NCI-H2081 treated with DMSO at 0.1 percent for 48 hours (cell line): Measurements from ENCODE around the gene SYNE2.
"Not testable (repeated sequence)": the region's sequence is repeated elsewhere in the genome, so short reads cannot be mapped to it uniquely, and the experiment has no call there.

Experiments used
- DNase-seq: peaks from one replicate; lab custom pipeline; 2025; lab: John Stamatoyannopoulos, UW

SYNE2 gene

DNA sequence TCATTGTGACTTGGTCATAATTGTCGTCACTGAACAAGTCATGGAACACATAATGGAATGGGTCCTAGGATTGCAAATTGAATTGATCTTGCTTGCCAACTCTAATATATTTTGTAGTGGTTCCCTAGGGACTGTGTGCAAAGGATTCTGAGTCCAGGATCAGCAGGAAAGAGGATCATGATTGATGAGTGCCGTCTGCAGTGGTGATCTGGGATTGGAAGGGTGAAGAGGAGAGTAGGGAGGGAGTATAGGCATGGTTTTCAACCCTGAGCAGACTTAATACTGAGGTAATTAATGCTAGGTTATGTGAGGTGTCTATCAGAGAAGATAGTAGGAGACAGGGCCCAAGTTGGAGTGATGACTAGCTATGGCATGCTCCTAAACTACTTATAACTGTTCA, 272.5 kb downstream of the SYNE2 start:
- no peak for DNase-seq

DNA sequence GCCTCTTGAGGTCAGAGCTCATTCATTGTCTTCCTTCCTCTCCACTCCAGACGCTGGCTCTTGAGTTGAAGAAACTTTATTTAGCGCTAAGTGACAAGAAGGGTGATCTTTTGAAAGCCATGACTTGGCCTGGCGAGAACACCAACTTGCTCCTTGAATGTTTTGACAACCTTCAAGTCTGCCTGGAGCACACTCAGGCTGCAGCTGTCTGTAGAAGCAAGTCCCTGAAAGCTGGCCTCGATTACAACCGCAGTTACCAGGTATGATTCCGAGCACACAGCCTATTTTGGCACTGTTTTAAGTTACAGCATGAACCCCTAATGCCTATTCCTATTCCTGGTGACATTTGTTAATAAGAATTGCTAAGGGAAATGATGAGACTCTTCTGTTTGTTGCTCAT, 273.7 kb downstream of the SYNE2 start:
- DNase-seq: no peak

- no peak for DNase-seq
Observed at GRCh38 chr14:64137657-64138290, 285.0 kb downstream of the SYNE2 start.

DNA sequence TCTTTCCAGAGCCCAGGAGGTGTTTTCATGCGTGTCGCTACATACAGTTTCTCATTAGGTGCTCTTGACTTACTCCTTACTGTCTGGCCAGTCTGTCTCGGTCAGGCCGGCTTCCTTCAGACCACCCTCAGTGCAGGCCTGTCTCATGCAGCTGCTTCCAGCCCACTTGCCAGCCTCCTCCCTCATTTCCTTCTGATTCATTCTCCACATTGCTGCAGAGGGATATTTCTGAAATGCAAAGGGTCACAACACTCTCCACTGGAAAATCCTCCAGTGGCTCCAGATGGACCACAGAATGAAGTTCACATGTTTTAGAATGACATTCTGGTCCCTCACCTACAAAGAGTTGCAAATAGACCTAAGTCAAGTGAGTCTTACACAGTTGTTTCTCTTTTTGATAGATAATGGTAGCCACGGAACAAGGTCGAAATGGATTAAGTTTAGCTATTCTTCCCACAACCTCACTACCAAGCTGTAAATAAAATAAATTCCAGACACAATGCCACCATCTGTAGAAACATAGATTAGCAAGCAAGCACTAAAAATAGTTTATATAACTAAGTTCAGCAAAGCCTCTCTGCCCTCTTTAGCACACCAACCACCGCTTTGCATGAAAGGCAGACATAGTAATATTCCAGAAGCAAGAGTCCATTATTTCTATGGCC, 294.5 kb downstream of the SYNE2 start:
- no peak for DNase-seq

DNA sequence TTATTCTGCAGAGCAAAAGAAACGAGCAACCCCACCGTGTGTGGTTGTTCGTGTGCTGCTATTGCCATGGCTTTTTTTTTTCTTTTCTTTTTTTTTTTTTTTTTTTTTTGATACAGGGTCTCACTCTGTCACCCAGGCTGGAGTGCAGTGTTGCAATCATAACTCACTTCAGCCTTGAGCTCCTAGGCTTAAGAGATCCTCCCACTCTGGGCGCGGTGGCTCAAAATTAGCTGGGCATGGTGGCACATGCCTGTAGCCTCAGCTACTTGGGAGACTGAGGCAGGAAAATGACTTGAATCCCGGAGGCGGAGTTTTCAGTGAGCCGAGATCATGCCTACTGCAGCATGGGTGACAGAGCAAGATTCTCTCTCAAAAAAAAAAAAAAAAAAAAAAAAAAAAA, 297.1 kb downstream of the SYNE2 start:
- no peak for DNase-seq

DNA sequence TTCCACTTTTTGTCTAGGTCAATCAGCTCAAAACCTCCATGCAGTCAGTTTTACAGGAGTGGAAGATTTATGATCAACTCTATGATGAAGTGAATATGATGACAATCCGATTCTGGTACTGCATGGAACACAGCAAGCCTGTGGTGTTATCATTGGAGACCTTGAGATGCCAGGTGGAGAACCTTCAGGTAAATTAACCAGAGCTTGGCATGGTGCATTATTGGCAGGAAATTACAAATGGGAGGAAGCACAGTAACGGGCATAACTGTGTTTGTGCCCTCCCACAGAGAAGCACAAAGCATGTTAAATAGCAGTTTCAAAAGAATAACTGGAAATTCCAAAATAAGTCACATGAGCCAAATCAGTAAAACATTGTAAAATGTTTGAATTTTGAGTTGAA, 305.8 kb downstream of the SYNE2 start:
- DNase-seq: no peak

DNA sequence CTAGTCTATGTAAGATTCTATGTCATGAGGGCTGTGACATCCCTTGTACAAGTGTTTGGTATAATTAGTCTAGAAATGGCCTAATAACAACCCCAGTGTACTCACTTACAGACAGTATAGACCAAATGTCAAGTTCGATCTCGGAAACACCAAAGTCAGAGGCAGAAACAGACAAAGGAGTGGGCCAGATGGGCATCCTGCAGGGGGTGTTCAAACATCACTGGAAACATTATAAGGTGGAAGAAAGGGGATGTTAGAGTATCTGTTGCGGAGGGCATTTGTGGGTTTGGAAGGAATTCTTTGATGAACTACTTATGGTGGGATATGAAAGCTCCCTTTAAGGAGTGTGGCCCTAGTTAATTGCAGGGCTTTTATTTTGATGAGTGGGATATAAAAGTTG, 306.8 kb downstream of the SYNE2 start:
- no peak for DNase-seq

DNA sequence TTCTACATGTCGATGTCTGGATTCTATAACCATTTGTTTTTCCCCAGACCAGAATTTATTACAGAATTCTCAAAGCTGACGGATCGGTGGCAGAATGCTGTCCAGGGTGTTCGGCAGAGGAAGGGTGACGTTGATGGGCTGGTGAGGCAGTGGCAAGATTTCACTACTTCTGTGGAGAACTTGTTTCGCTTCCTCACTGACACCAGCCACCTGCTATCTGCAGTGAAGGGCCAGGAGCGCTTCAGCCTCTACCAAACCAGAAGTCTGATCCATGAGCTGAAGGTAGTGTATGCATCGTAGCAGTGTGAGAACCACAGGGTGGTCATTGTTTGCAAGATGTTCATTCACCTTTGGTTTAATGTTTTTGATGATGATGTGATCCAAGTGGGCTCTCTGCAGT, 317.4 kb downstream of the SYNE2 start:
- no peak for DNase-seq

DNA sequence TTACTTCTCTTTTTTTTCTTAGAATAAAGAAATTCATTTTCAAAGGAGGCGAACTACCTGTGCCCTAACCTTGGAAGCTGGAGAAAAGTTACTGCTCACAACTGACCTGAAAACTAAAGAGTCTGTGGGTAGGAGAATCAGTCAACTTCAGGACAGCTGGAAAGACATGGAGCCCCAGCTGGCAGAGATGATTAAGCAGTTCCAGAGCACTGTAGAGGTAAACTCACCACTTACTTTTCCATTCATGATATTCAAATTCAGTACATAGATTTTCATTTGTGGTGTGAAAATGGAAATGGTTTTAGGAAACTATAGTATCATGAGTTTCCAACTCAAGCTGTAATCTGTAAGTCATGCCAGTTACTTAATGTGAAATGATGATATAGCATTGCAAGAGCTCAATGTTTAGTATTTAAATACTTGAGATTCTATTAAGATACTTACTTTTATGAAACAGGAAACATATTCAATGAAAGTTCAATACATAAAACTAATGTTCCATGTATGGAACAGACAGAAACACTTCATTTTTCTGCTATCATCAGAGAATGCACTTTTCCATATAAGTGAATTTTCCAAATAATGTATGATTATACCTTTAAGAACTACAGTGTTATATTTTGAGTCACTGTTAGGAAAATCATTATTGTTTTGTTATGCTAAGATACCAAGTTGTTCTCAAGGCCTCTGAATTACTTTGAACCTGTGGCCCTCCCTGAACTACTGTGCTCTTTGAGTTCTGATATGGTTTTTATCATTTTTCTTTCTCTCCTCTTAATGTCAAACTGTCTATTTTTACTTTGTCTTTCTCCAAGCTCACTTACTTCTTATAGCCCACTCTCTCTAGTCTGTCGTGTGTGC, 322.3 kb downstream of the SYNE2 start:
- no peak for DNase-seq

DNA sequence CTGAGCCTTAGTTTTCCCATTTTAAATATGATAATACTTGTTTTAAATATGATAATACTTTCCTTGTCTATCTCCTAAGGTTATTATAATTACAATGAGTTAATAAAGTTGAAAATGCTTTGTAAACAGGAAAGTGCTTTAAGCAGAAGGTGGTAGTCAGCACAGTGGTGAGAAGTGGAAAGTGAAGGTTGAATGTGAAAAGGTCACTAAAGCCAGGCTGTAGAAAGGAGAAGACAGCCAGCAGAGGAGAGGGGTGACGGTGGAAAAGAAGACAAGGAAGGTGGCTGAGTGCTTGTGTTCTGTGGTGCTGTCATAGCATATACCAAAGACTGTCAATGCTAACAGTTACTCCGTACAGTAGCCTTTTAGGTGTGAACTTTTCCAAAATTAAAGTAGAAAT, 323.5 kb downstream of the SYNE2 start:
- DNase-seq: no peak

DNA sequence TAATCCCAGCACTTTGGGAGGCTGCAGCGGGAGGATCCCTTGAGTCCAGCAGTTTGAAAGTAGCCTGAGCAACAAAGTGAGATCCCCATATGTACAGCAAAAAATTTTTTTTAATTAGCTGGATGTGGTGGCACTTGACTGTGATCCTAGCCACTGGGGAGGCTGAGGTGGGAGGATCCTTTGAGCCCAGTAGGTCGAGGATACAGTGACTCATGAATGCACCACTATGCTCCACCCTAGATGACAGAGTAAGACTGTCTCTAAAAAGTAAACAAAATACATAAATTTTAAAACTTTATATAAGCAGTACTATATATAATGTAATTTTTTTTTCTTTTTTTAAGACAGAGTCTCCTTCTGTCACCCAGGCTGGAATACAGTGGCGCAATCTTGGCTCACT, 326.0 kb downstream of the SYNE2 start:
- no peak for DNase-seq

GRCh38 chr14:64182908-64183307, 330.1 kb downstream of the SYNE2 start:
- DNase-seq: not testable (repeated sequence)

DNA sequence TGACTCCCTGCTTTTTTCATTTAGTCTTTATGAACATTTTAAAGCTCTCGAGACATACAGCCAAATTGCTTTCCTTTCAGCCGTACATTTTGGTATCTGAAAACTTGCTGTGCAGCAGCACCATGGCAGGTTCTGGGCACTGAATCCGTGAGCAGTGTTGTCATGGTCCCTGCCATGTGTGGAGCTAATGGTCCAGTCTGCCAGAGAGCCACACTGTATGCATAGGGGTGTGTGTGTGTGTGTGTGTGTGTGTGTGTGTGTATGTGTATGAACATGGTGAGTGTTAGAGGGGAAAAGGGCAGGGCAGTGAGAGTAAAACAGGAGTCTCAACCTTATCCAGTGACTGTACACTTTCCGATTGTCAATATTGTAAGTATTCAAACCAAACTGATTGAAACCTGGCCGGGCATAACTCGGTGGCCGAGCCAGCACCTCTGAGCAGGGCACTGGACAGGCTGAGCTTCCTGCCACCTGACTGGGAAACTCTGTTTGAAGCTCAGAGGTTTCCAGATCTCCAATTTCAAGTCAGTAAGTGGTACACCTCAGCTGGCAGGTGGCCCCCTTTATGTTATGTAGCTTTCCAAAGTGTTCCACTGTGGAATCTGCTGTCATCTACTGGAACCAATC, 331.4 kb downstream of the SYNE2 start:
- no peak for DNase-seq

DNA sequence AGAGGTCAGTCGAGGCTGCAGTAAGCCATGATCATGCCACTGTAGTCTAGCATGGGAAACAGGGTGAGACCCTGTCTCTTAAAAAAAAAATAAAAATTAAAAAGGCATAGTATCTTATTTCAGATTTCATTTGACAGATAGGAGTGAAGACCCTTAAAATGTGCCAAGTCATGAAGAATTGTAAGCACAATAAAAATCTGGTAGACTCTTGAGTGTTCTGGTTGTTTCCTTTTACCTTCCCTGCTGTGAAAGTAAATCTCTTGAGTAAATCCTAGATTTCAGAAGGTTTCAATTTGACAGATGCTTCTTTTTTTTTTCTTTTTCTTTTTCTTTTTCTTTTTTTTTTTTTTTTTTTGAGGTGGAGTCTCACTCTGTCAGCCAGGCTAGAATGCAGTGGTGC, 332.4 kb downstream of the SYNE2 start:
- no peak for DNase-seq

- DNase-seq: no peak
Observed at GRCh38 chr14:64186231-64187129, 333.7 kb downstream of the SYNE2 start.

DNA sequence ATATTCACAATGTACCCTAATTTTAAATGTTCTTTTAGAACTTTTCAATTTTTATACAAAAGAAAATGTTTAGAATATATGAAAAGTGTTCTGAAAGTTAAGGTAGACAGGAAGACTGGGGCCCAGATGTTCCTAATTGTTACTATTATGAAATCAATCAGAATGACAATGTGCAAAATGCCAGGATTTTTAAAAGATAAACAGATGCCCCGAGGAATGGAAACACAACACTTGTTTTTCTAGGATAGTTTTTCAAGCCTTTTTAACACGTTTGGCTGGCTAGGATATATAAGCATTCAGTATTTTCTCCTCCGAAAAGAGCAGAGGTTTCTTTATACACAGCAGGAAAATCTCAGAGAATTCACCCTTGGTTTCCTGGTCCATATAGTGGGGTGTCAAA, 334.5 kb downstream of the SYNE2 start:
- DNase-seq: no peak

DNA sequence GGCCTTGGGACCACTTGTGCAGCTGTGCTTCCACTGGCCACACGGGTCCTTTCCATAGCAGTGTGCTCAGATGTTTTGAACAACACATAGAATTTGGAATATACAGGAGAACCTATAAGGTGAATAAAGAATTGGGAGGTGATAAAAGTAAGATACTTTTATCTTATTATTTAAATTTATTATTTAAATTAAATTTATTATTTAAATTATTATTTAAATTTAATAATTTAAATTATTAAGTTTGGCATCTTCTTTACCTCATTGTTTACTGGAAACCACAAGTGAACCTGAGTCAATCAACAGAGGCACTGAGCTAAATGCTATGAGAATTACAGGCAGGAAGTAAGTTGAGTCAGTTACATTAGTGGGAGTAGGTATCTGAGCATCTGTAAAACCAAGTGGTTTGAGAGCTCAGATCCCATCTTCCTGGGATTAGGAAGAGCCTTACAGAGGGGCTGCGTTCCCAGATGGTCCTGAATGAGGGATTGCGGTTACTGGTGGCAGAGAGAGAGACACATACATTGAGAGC, 338.2 kb downstream of the SYNE2 start:
- no peak for DNase-seq

DNA sequence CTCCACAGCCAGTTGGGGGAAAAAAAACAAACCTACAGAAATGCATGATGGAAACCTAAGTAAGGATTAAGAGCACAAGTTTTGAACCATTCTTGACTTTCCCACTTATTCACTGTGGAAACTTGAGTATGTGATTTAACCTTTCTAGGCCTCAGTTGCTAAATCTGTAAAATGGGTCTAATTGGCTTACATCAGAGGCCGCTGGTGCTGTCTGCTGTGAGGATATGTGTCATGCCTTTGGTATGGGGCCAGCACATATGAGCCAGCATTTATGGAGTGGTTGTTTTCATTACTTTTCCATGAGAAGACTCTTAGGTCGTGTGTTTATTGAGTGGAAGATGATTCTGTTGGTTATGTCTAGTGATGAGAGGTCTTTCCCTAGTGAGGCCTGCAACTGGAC, 339.0 kb downstream of the SYNE2 start:
- no peak for DNase-seq

DNA sequence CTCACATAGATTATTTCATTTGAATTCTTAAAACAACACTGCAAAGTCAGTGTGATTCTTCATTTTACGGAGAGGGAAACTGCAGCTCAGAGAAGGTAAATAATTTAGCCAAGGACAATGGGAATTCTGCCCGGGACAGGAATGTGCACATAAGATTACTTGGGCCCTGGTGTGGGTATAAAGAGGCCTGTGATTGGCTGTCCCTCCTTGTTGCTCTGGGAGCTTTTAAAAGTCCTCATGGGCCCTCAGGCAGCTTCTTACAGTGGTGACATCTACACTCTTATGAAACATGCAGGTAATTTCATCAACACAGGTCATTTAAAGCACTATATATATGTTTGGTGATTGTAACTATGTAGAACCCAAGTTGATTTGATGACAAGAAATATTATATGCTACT, 341.0 kb downstream of the SYNE2 start:
- no peak for DNase-seq

GRCh38 chr14:64194404-64194803, 341.6 kb downstream of the SYNE2 start:
- no peak for DNase-seq

DNA sequence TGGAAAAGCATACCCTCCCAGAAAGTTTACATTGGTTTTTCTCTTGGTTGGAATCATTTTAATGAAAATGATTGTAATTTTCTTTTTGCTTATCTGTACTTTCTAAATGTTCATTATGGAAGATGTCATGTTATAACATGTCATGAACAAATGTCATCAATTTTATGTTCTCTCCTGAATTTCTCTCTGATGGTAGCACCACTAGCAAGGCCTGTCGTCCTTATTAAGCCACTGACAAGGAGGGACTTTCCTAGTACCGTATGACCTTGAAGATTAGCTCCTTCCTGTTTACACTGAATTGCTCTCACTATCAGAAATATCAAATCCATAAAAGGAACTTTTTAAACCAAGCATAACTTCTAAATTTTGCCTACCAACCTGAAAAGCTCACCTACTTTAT, 342.4 kb downstream of the SYNE2 start:
- no peak for DNase-seq
